B cell (primary cell): Measurements from ENCODE around the gene PITRM1. TPM values are rescaled to one million over a fixed set of nuclear protein-coding genes. Genes with fewer than 3 reads are reported as not detected.

Experiments used
- ATAC-seq: fragments of 200-7000 bp; cut with Tn5 transposase; one replicate; pipeline ENCODE4 v1.10.0; 2021; ENCODE audit warnings: low read depth, mild to moderate bottlenecking, moderate number of reproducible peaks, moderate library complexity
- CTCF ChIA-PET: fragments of 350-600 bp; sonication (Branson Sonifier 250); formaldehyde crosslinking; loops from one replicate; lab custom pipeline; 2021; ENCODE audit warnings: antibody characterized with exemption, inconsistent platforms; lab: Charles Lee
- POLR2A ChIA-PET: fragments of 350-600 bp; sonication (Branson Sonifier 250); formaldehyde crosslinking; loops from one replicate; lab custom pipeline; 2021; ENCODE audit warnings: antibody characterized with exemption; lab: Charles Lee
- DNase-seq: peaks from one replicate; pipeline ENCODE4 v3.0.0; 2013
- H2AFZ ChIP-seq: 2 replicates; pipeline ENCODE4 v1.6.1; 2012; ENCODE audit warnings: mild to moderate bottlenecking, low read depth, low read length; ENCODE audit not compliant: insufficient read depth, poor library complexity, severe bottlenecking
- H3K27ac ChIP-seq, 2 donors: 1 replicate in 1 of 2; 2 replicates in 1 of 2; pipeline ENCODE4 v1.5.1; 2012 to 2013; ENCODE audit warnings: low read length in 2 of 2, mild to moderate bottlenecking in 2 of 2, moderate library complexity in 1 of 2
- H3K27me3 ChIP-seq, 4 experiments: fragments of 200-600 bp in 1 of 4; sonication (generic) in 1 of 4; replicated peaks in 1 of 4; 1 replicate in 2 of 4; 2 replicates in 2 of 4; pipeline versions ENCODE4 v1.6.1 to v1.7.0; 2013 to 2016; ENCODE audit warnings: low read length in 3 of 4, mild to moderate bottlenecking in 2 of 4, mixed read lengths in 1 of 4, moderate library complexity in 1 of 4; ENCODE audit not compliant: insufficient read depth in 4 of 4, control insufficient read depth in 3 of 4; ENCODE audit errors: control extremely low read depth in 1 of 4
- H3K36me3 ChIP-seq, 2 experiments: replicated peaks in 1 of 2; 1 replicate in 1 of 2; 2 replicates in 1 of 2; pipeline versions ENCODE4 v1.6.1 to v1.7.1; 2013; ENCODE audit warnings: low read length in 1 of 2; ENCODE audit not compliant: insufficient read depth in 2 of 2, control insufficient read depth in 1 of 2; ENCODE audit errors: control extremely low read depth in 1 of 2, extremely low read depth in 1 of 2
- H3K4me1 ChIP-seq, 2 donors: fragments of 200-600 bp in 1 of 2; sonication (generic) in 1 of 2; 1 replicate in 1 of 2; 2 replicates in 1 of 2; pipeline versions ENCODE4 v1.5.1 to v1.6.1; 2013 to 2017; ENCODE audit warnings: low read length in 2 of 2; ENCODE audit not compliant: control insufficient read depth in 2 of 2, insufficient read depth in 2 of 2
- H3K4me2 ChIP-seq: replicated peaks from 2 replicates; pipeline ENCODE3; 2012; ENCODE audit warnings: mild to moderate bottlenecking, low read depth, low read length; ENCODE audit not compliant: poor library complexity, severe bottlenecking
- H3K4me3 ChIP-seq, 5 experiments: fragments of 200-600 bp in 1 of 5; sonication (generic) in 1 of 5; 1 replicate in 3 of 5; 2 replicates in 2 of 5; pipeline versions ENCODE4 v1.5.1 to v1.7.0; 2011 to 2016; ENCODE audit warnings: low read length in 4 of 5, mild to moderate bottlenecking in 4 of 5, low read depth in 2 of 5, control low read depth in 1 of 5, moderate library complexity in 1 of 5; ENCODE audit not compliant: insufficient read depth in 1 of 5; ENCODE audit errors: control extremely low read depth in 1 of 5, extremely low read depth in 1 of 5
- H3K79me2 ChIP-seq: fragments of 200-600 bp; sonication (generic); one replicate; pipeline ENCODE4 v1.6.0; 2016; ENCODE audit warnings: low read length; ENCODE audit not compliant: control insufficient read depth, insufficient read depth
- H3K9ac ChIP-seq: fragments of 200-600 bp; sonication (generic); 2 replicates; pipeline ENCODE4 v1.6.1; 2017; ENCODE audit warnings: mild to moderate bottlenecking, low read length, moderate library complexity
- H3K9me3 ChIP-seq, 3 donors: one replicate each; pipeline versions ENCODE4 v1.6.1 to v1.7.1; 2013; ENCODE audit warnings: low read length in 2 of 3; ENCODE audit not compliant: control insufficient read depth in 2 of 3, insufficient read depth in 1 of 3; ENCODE audit errors: control extremely low read depth in 1 of 3
- H4K20me1 ChIP-seq: 2 replicates; pipeline ENCODE4 v1.6.0; 2012; ENCODE audit warnings: mild to moderate bottlenecking, low read length; ENCODE audit not compliant: insufficient read depth, control insufficient read depth, poor library complexity, severe bottlenecking
- H3K27ac Mint-ChIP-seq: one replicate; pipeline ENCODE4 v1.8.0; 2021; ENCODE audit warnings: mixed read lengths
- H3K27me3 Mint-ChIP-seq: one replicate; pipeline ENCODE4 v1.8.0; 2021; ENCODE audit warnings: mixed read lengths
- H3K4me1 Mint-ChIP-seq: one replicate; pipeline ENCODE4 v1.8.0; 2021; ENCODE audit warnings: mixed read lengths
- H3K4me3 Mint-ChIP-seq: one replicate; pipeline ENCODE4 v1.8.0; 2021; ENCODE audit warnings: mixed read lengths
- H3K9me3 Mint-ChIP-seq: one replicate; pipeline ENCODE4 v1.8.0; 2022; ENCODE audit warnings: mixed read lengths; ENCODE audit not compliant: insufficient read depth
- CTCF ChIP-seq: fragments of 200-600 bp; IDR thresholded peaks from one replicate; pipeline ENCODE4 v1.8.0; 2022; ENCODE audit warnings: antibody characterized with exemption, mild to moderate bottlenecking
- EZH2 ChIP-seq: IDR thresholded peaks from 2 replicates; pipeline ENCODE4 v1.6.1; 2012; ENCODE audit warnings: borderline replicate concordance, low read depth, mild to moderate bottlenecking, moderate library complexity, low read length; ENCODE audit not compliant: insufficient read depth, poor library complexity, severe bottlenecking
- WGBS: methylation state at CpG from one replicate; pipeline ENCODE4 v1.1.5; 2013; ENCODE audit warnings: missing lambda C conversion rate; ENCODE audit not compliant: insufficient coverage; 5-methylcytosine and 5-hydroxymethylcytosine counted together
- intact Hi-C: fragments of 100-400 bp; cut with micrococcal nuclease; formaldehyde crosslinking; loops from one replicate; pipeline ENCODE4 v1.10.0; 2022
- polyA plus RNA-seq: library from polyadenylated mRNA; depleted of rRNA; stranded (reverse); fragments of >200 nt; gene quantifications from 2 replicates; pipeline ENCODE4 v1.2.3, GENCODE V29; 2012
- total RNA-seq, 2 donors: library from RNA; stranded (reverse); fragments of 120-200 nt in 1 of 2; gene quantifications; 1 replicate in 1 of 2; 2 replicates in 1 of 2; pipeline versions ENCODE4 v1.2.3 to v1.2.4, GENCODE V29; 2013 to 2022

PITRM1 gene
- total and polyA plus RNA-seq, 2 donors (not counting 1 experiment from before 2014, with no cell fraction given): 50.7 to 71.1 TPM

GRCh38 chr10:3215153-3215775 lies 42.7 kb upstream of the PITRM1 start:
- Mint-ChIP-seq H3K4me3 (no peak overlapping the region), H3K4me1 (no peaks in the 10 kb centered on the region), H3K27me3 (peaks cover 4% of the 10 kb centered on the region), H3K9me3 (no peaks in the 10 kb centered on the region), H3K27ac (no peak overlapping the region)
- no peaks in the 10 kb centered on the region for H3K36me3 ChIP-seq
- no peak overlapping the region for H3K27ac ChIP-seq
- 81% methylated on average over 14 of the region's 14 CpGs for WGBS
- H3K79me2 ChIP-seq: no peaks in the 10 kb centered on the region
- POLR2A ChIA-PET: no interaction called here
- CTCF ChIA-PET: interaction anchor here (0.9 kb wide), 1 partner anchor 1551 kb away, joined by 3 read pairs; no protein-coding TSS in a partner anchor
- H3K9ac ChIP-seq: no peak overlapping the region
- intact Hi-C loops: no loop called here
- ATAC-seq (no peak), DNase-seq (no peak)
- H4K20me1 ChIP-seq: no peaks in the 10 kb centered on the region
- H3K4me2 ChIP-seq: no peak overlapping the region
- H3K4me3 ChIP-seq: no peak overlapping the region
- H3K27me3 ChIP-seq: no peaks in the 10 kb centered on the region
- TF ChIP-seq CTCF: no peak
- no peak for TF ChIP-seq EZH2
- H2AFZ ChIP-seq: no peak overlapping the region
- H3K4me1 ChIP-seq: no peaks in the 10 kb centered on the region
- peaks cover 0 to 3% (median 0%) of the 10 kb centered on the region in 3 donors for H3K9me3 ChIP-seq

DNA sequence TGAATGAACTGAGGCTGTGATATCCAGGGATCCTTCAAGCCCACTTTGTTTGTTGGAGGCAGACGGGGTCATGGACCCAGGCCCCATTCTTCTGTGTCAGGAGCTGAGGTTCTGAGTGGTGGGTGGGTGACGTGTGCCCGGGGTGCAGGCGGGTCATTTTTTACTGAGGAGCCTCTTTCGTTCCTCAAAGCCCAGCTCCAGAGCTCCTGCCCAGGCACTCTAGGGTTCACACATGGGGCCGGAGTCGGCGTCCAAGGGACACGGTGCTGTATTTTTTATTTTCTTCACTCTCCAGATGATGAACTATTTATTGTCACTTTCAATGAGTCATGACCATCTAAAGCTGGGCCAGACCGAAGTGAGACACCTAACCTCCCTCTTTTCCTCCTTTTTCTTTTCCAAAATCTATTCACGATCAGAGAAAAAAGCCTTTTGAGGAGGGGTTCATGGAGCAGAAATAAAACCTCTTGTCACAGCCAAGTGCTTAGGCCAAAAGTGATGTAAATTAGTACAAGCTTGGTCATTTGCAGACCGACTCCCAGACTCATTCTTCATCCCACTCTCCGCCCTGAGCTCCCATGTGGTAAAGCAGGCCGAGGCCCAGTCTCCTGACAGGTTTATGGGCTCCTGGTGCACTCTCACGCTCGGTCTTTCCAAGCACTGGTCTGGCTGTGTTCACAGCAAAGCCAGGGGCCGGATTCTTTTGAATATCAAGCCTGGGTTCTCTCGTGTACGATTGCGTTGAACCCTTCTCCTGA lies 41.4 kb upstream of the PITRM1 start:
- Mint-ChIP-seq H3K27ac (no peak overlapping the region), H3K4me3 (no peak overlapping the region), H3K4me1 (peaks cover 7% of the 10 kb centered on the region), H3K9me3 (no peaks in the 10 kb centered on the region), H3K27me3 (peaks cover 9% of the 10 kb centered on the region)
- Histone ChIP-seq H3K27me3 (no peaks in the 10 kb centered on the region), H3K36me3 (no peaks in the 10 kb centered on the region), H3K79me2 (no peaks in the 10 kb centered on the region), H3K9ac (no peak overlapping the region), H4K20me1 (no peaks in the 10 kb centered on the region), H3K4me1 (peaks cover 0 to 7% of the 10 kb centered on the region in 2 donors), H3K4me3 (no peak overlapping the region), H3K27ac (no peak overlapping the region), H3K9me3 (peaks cover 0 to 3% (median 0%) of the 10 kb centered on the region in 3 donors), H2AFZ (no peak overlapping the region), H3K4me2 (no peak overlapping the region)
- no peak for DNase-seq
- ATAC-seq: no peak
- ChIA-PET CTCF (no interaction called here), POLR2A (no interaction called here)
- TF ChIP-seq CTCF (no peak), EZH2 (no peak)
- intact Hi-C loops: no loop called here
- WGBS: 94% methylated on average over 17 of the region's 20 CpGs
